PC-3 (cell line): ENCODE results near the gene SH3D19. TPM values are rescaled to one million over a fixed set of nuclear protein-coding genes. Genes with fewer than 3 reads are reported as not detected.
A peak's percentile ranks its signal among the peaks of the same experiment; 100 is the strongest.

Experiments
- ATAC-seq: fragments of 200-7000 bp; cut with Tn5 transposase; 2 replicates; pipeline ENCODE4 v1.9.1; 2020; ENCODE audit warnings: mild to moderate bottlenecking, moderate library complexity
- BruUV-seq: library from RNA; stranded (reverse); fragments of 400-500 nt; replicated peaks from 2 replicates; lab custom pipeline; 2021; lab: Mats Ljungman, UMichigan
- CTCF ChIA-PET: fragments of 300-600 bp; sonication (Branson Sonifier 250); formaldehyde crosslinking; loops from one replicate; lab custom pipeline; 2022; ENCODE audit warnings: antibody characterized with exemption; lab: Charles Lee
- POLR2A ChIA-PET: fragments of 300-600 bp; sonication (Branson Sonifier 250); formaldehyde crosslinking; loops from one replicate; lab custom pipeline; 2022; ENCODE audit warnings: antibody characterized with exemption; ENCODE audit not compliant: unreplicated experiment; lab: Charles Lee
- DNase-seq: peaks from one replicate; pipeline ENCODE4 v3.0.0-alpha.2; 2015
- H2AFZ ChIP-seq: fragments of 300-600 bp; sonication (generic); 2 replicates; pipeline ENCODE4 v1.6.0; 2016; ENCODE audit warnings: antibody characterized with exemption, low read length
- H3F3A ChIP-seq: fragments of 300-600 bp; sonication (generic); one replicate; pipeline ENCODE4 v1.6.0; 2017; ENCODE audit warnings: antibody characterized with exemption, low read length, control low read depth, mild to moderate bottlenecking; ENCODE audit not compliant: unreplicated experiment
- H3K27ac ChIP-seq: fragments of 300-600 bp; sonication (generic); 2 replicates; pipeline ENCODE4 v1.5.1; 2016; ENCODE audit warnings: mild to moderate bottlenecking, low read length
- H3K27me3 ChIP-seq: fragments of 300-600 bp; sonication (generic); 2 replicates; pipeline ENCODE4 v1.6.1; 2016; ENCODE audit warnings: low read length, mixed read lengths
- H3K36me3 ChIP-seq: fragments of 300-600 bp; sonication (generic); 2 replicates; pipeline ENCODE4 v1.6.1; 2016; ENCODE audit warnings: low read depth, mixed run types, low read length, mixed read lengths
- H3K4me1 ChIP-seq: fragments of 300-600 bp; sonication (generic); 2 replicates; pipeline ENCODE4 v1.5.1; 2016; ENCODE audit warnings: low read length; ENCODE audit not compliant: insufficient read depth
- H3K4me2 ChIP-seq: fragments of 300-600 bp; sonication (generic); 2 replicates; pipeline ENCODE4 v1.6.0; 2016; ENCODE audit warnings: low read length
- H3K4me3 ChIP-seq: fragments of 300-600 bp; sonication (generic); 2 replicates; pipeline ENCODE4 v1.5.1; 2016; ENCODE audit warnings: mild to moderate bottlenecking, low read length, mixed read lengths
- H3K79me2 ChIP-seq: fragments of 300-600 bp; sonication (generic); 2 replicates; pipeline ENCODE4 v1.6.1; 2017; ENCODE audit warnings: low read length, mixed read lengths
- H3K9ac ChIP-seq: fragments of 300-600 bp; sonication (generic); 2 replicates; pipeline ENCODE4 v1.6.0; 2016; ENCODE audit warnings: mild to moderate bottlenecking, low read length
- H3K9me2 ChIP-seq: fragments of 300-600 bp; sonication (generic); replicated peaks from 2 replicates; pipeline ENCODE4 v1.6.1; 2016; ENCODE audit warnings: mixed run types, low read length, mixed read lengths
- H3K9me3 ChIP-seq: fragments of 300-600 bp; sonication (generic); 2 replicates; pipeline ENCODE4 v1.6.1; 2016; ENCODE audit warnings: low read length, mixed read lengths
- H4K20me1 ChIP-seq: fragments of 300-600 bp; sonication (generic); 2 replicates; pipeline ENCODE4 v1.6.1; 2016; ENCODE audit warnings: low read length, mixed read lengths
- EZH2 ChIP-seq: fragments of 300-600 bp; sonication (generic); IDR thresholded peaks from one replicate; pipeline ENCODE4 v1.6.1; 2017; ENCODE audit warnings: antibody characterized with exemption, mild to moderate bottlenecking, low read length; ENCODE audit not compliant: unreplicated experiment
- EZH2phosphoT487 ChIP-seq: fragments of 300-600 bp; sonication (generic); IDR thresholded peaks from 2 replicates; pipeline ENCODE4 v1.6.1; 2018; ENCODE audit warnings: mild to moderate bottlenecking, antibody characterized with exemption, low read length, borderline replicate concordance
- intact Hi-C: fragments of 100-400 bp; cut with micrococcal nuclease; formaldehyde crosslinking; loops from 2 replicates; pipeline ENCODE4 v1.9.0; 2023
- total RNA-seq: library from RNA; depleted of rRNA; stranded (reverse); fragments of >200 nt; gene quantifications from 2 replicates; pipeline ENCODE4 v1.2.3, GENCODE V29; 2014
- TF ChIP-seq, protein P1 (sequence below): fragments of 300-600 bp; sonication (generic); conservative IDR thresholded peaks from 2 replicates; pipeline ENCODE4 v1.5.1; 2017; ENCODE audit warnings: antibody characterized with exemption, low read depth, mild to moderate bottlenecking, low read length

The SH3D19 gene
- total RNA-seq, 1 experiment from 2014 or later, result 30.1 TPM

DNA sequence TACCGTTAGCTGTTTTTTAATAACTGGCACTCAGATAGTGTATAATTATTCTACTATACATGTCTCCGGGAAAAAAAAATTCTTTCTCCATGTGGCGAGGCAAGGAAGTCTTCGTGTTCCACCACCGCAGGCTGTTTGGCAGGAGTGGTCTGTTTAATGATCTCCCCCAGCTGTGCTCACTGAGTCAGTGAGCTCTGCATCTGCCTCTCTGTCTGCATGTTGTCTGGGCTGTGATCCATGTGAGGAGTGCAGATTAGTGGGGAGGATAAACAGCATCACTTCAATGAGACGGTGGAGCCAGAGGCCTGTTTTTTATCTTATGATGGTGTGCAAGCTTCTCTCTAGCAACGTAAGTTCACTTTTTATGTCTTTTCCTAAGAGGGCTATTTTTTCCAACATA lies 156.2 kb downstream of the SH3D19 start:
- no peak overlapping the region for H2AFZ ChIP-seq
- no peak for ATAC-seq

DNA sequence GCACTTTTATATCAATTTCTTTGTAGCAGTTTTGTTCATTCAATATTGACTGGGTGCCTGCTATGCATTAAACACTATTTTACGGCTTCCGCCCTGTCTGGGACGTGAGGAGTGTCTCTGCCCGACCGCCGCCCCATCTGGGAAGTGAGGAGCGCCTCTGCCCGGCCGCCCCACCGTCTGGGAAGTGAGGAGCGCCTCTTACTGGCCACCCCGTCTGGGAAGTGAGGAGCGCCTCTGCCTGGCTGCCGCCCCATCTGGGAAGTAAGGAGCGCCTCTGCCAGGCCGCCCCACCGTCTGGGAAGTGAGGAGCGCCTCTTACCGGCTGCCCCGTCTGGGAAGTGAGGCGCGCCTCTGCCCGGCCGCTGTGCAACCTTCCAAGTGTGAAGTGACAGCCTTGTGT lies 157.8 kb downstream of the SH3D19 start:
- no peak overlapping the region for H3K9ac ChIP-seq
- no peaks in the 10 kb centered on the region for H3K9me2 ChIP-seq
- ChIA-PET CTCF (no interaction called here), POLR2A (no interaction called here)
- BruUV-seq, result no TSS peak
- H3K79me2 ChIP-seq, result no peaks in the 10 kb centered on the region
- H3F3A ChIP-seq, result no peaks in the 10 kb centered on the region
- no peak overlapping the region for H3K27ac ChIP-seq
- H3K36me3 ChIP-seq, result peaks cover 4% of the 10 kb centered on the region; the same call in 1 of the 2 replicates
- ATAC-seq, result no peak
- TF ChIP-seq, protein P1, sequence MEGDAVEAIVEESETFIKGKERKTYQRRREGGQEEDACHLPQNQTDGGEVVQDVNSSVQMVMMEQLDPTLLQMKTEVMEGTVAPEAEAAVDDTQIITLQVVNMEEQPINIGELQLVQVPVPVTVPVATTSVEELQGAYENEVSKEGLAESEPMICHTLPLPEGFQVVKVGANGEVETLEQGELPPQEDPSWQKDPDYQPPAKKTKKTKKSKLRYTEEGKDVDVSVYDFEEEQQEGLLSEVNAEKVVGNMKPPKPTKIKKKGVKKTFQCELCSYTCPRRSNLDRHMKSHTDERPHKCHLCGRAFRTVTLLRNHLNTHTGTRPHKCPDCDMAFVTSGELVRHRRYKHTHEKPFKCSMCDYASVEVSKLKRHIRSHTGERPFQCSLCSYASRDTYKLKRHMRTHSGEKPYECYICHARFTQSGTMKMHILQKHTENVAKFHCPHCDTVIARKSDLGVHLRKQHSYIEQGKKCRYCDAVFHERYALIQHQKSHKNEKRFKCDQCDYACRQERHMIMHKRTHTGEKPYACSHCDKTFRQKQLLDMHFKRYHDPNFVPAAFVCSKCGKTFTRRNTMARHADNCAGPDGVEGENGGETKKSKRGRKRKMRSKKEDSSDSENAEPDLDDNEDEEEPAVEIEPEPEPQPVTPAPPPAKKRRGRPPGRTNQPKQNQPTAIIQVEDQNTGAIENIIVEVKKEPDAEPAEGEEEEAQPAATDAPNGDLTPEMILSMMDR, result no peak
- TF ChIP-seq EZH2phosphoT487, result no peak
- no peak for TF ChIP-seq EZH2
- peaks cover 16% of the 10 kb centered on the region for H3K4me1 ChIP-seq
- no peak overlapping the region for H2AFZ ChIP-seq
- H3K9me3 ChIP-seq, result no peaks in the 10 kb centered on the region
- H3K4me2 ChIP-seq, result no peak overlapping the region
- H4K20me1 ChIP-seq, result no peaks in the 10 kb centered on the region
- H3K27me3 ChIP-seq, result no peaks in the 10 kb centered on the region
- H3K4me3 ChIP-seq, result no peak overlapping the region
- no peak for DNase-seq
- intact Hi-C loops, result loop anchor here (5.0 kb wide), 1 partner anchor 60 kb away; no protein-coding TSS in a partner anchor

More for the DNA sequence above, 156.2 kb downstream of the SH3D19 start:
- CTCF ChIA-PET, result no interaction called here
- intact Hi-C loops, result loop anchor here (5.0 kb wide), 1 partner anchor 58 kb away; no protein-coding TSS in a partner anchor
- H3K27ac ChIP-seq, result no peak overlapping the region
- H3K4me2 ChIP-seq, result no peak overlapping the region
- no peaks in the 10 kb centered on the region for H3K9me2 ChIP-seq
- DNase-seq, result no peak
- no peaks in the 10 kb centered on the region; the same call in 1 of the 2 replicates for H3K36me3 ChIP-seq
- TF ChIP-seq EZH2, result no peak
- TF ChIP-seq EZH2phosphoT487, result no peak
- TF ChIP-seq, protein P1, result no peak
- H3F3A ChIP-seq, result no peaks in the 10 kb centered on the region
- peaks cover 16% of the 10 kb centered on the region for H3K4me1 ChIP-seq
- POLR2A ChIA-PET, result interaction anchor here (0.6 kb wide), 1 partner anchor 14 kb away, joined by 4 read pairs; no protein-coding TSS in a partner anchor
- H3K79me2 ChIP-seq, result no peaks in the 10 kb centered on the region
- no peak overlapping the region for H3K4me3 ChIP-seq
- no peak overlapping the region for H3K9ac ChIP-seq
- H4K20me1 ChIP-seq, result no peaks in the 10 kb centered on the region
- H3K27me3 ChIP-seq, result no peaks in the 10 kb centered on the region
- no TSS peak for BruUV-seq
- no peaks in the 10 kb centered on the region for H3K9me3 ChIP-seq

DNA sequence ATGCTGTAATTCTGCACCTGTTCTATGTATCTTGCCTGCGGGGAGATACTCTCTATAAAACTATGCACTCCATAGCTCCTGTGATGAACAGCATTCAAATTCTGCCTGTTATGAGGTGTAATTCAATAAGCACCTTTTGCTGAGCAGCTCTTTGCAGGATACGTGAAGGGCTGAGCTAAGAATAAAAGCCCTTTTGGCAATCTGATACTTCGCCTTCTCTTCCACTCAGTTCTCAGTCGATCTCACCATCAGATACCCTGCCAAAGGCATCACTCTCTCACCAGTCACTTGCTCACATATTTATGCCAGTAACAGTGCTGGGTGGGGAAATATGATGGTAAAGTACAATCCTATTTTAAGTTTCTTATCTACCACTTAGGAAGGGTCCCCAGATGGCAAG lies 158.8 kb downstream of the SH3D19 start:
- Histone ChIP-seq H4K20me1 (no peaks in the 10 kb centered on the region), H3K27me3 (no peaks in the 10 kb centered on the region), H3K36me3 (peaks cover 4% of the 10 kb centered on the region; the same call in 1 of the 2 replicates), H3K9me3 (no peaks in the 10 kb centered on the region), H3K9me2 (no peaks in the 10 kb centered on the region), H3K4me2 (peak overlapping the region; percentile 35; the same call in 1 of the 2 replicates), H2AFZ (no peak overlapping the region), H3K9ac (no peak overlapping the region), H3K4me3 (no peak overlapping the region), H3F3A (no peaks in the 10 kb centered on the region), H3K79me2 (no peaks in the 10 kb centered on the region), H3K27ac (no peak overlapping the region), H3K4me1 (peaks cover 16% of the 10 kb centered on the region)
- CTCF ChIA-PET, result no interaction called here
- DNase-seq, result peak; percentile 14
- POLR2A ChIA-PET, result no interaction called here
- no TSS peak for BruUV-seq
- ATAC-seq, result peak; percentile 37
- intact Hi-C loops, result loop anchor here (5.0 kb wide), 1 partner anchor 61 kb away; no protein-coding TSS in a partner anchor
- TF ChIP-seq, protein P1, result no peak
- no peak for TF ChIP-seq EZH2
- no peak for TF ChIP-seq EZH2phosphoT487
